SK-N-SH (cell line): ENCODE measurements around the gene APPL1. TPM values are rescaled to one million over a fixed set of nuclear protein-coding genes. Genes with fewer than 3 reads are reported as not detected.

Experiments
- CTCF ChIA-PET: fragments of 300-600, 350-600 bp; formaldehyde crosslinking; extraction: SDS; loops from one replicate; lab custom pipeline; 2021; lab: Yijun Ruan, JAX
- POLR2A ChIA-PET: fragments of 350-600 bp; sonication (Branson Sonifier 250); formaldehyde crosslinking; extraction: SDS; loops from one replicate; lab custom pipeline; 2020; ENCODE audit warnings: antibody characterized with exemption, inconsistent platforms; lab: Yijun Ruan, JAX
- DNase-seq: peaks from one replicate; pipeline ENCODE4 v3.0.0; 2012
- H2AFZ ChIP-seq: fragments of 200-600 bp; sonication (generic); 2 replicates; pipeline ENCODE4 v1.8.1; 2016; ENCODE audit warnings: antibody characterized with exemption, mild to moderate bottlenecking, low read depth
- H3F3A ChIP-seq: fragments of 200-600 bp; sonication (generic); replicated peaks from 2 replicates; pipeline ENCODE3; 2016; ENCODE audit warnings: antibody characterized with exemption, mild to moderate bottlenecking; ENCODE audit not compliant: insufficient read depth
- H3K27ac ChIP-seq, 2 experiments: fragments of 200-500 bp in 1 of 2; fragments of 200-600 bp in 1 of 2; sonication (Bioruptor generic) in 1 of 2; sonication (generic), shearing (Covaris generic) in 1 of 2; 2 replicates each; pipeline versions ENCODE4 v1.5.1 to v1.6.1; 2014 to 2016; ENCODE audit warnings: low read depth in 2 of 2, inconsistent platforms in 1 of 2, low read length in 1 of 2, mild to moderate bottlenecking in 1 of 2, mixed read lengths in 1 of 2
- H3K27me3 ChIP-seq: fragments of 200-600 bp; sonication (generic), shearing (Covaris generic); 2 replicates; pipeline ENCODE4 v1.6.1; 2016; ENCODE audit warnings: mixed run types; ENCODE audit not compliant: insufficient read depth
- H3K36me3 ChIP-seq, 2 experiments: fragments of 200-500 bp in 1 of 2; fragments of 200-600 bp in 1 of 2; sonication (Bioruptor generic) in 1 of 2; sonication (generic) in 1 of 2; replicated peaks in 1 of 2; 2 replicates each; pipeline versions ENCODE3 to v1.5.1; 2014 to 2016; ENCODE audit warnings: low read length in 1 of 2, mild to moderate bottlenecking in 1 of 2; ENCODE audit not compliant: insufficient read depth in 2 of 2, control insufficient read depth in 1 of 2
- H3K4me1 ChIP-seq, 2 experiments: fragments of 200-500 bp in 1 of 2; fragments of 200-600 bp in 1 of 2; sonication (Bioruptor generic) in 1 of 2; sonication (generic), shearing (Covaris generic) in 1 of 2; 2 replicates each; pipeline versions ENCODE4 v1.5.1 to v1.6.1; 2014 to 2016; ENCODE audit warnings: low read depth in 1 of 2, low read length in 1 of 2, mixed run types in 1 of 2; ENCODE audit not compliant: insufficient read depth in 2 of 2, control insufficient read depth in 1 of 2
- H3K4me2 ChIP-seq: fragments of 200-600 bp; sonication (generic), shearing (Covaris generic); 2 replicates; pipeline ENCODE4 v1.6.1; 2017; ENCODE audit warnings: mixed run types
- H3K4me3 ChIP-seq, 2 experiments: fragments of 200-500 bp in 1 of 2; fragments of 200-600 bp in 1 of 2; sonication (Bioruptor generic) in 1 of 2; sonication (generic), shearing (Covaris generic) in 1 of 2; 2 replicates each; pipeline versions ENCODE4 v1.5.1 to v1.8.1; 2014 to 2016; ENCODE audit warnings: low read depth in 2 of 2, inconsistent platforms in 1 of 2, low read length in 1 of 2, mild to moderate bottlenecking in 1 of 2, mixed read lengths in 1 of 2, moderate library complexity in 1 of 2
- H3K79me2 ChIP-seq: fragments of 200-600 bp; sonication (generic); 2 replicates; pipeline ENCODE4 v1.8.1; 2017; ENCODE audit warnings: mild to moderate bottlenecking; ENCODE audit not compliant: insufficient read depth
- H3K9ac ChIP-seq: fragments of 200-600 bp; sonication (generic); 2 replicates; pipeline ENCODE4 v1.6.1; 2017; ENCODE audit warnings: mixed run types
- H3K9me2 ChIP-seq: fragments of 200-600 bp; sonication (generic); 2 replicates; pipeline ENCODE4 v1.6.1; 2017; ENCODE audit warnings: mixed run types
- H3K9me3 ChIP-seq: fragments of 200-600 bp; sonication (generic); 2 replicates; pipeline ENCODE4 v1.6.1; 2017; ENCODE audit warnings: mixed run types, mild to moderate bottlenecking, moderate library complexity
- H4K20me1 ChIP-seq: fragments of 200-600 bp; sonication (generic); 2 replicates; pipeline ENCODE4 v1.6.1; 2017; ENCODE audit warnings: mild to moderate bottlenecking, mixed run types; ENCODE audit not compliant: insufficient read depth
- ELF1 ChIP-seq: IDR thresholded peaks from 2 replicates; pipeline ENCODE4 v1.4.0; 2012
- FOXM1 ChIP-seq: IDR thresholded peaks from 2 replicates; pipeline ENCODE4 v1.4.0; 2012; ENCODE audit warnings: low read depth, mild to moderate bottlenecking
- GABPA ChIP-seq: IDR thresholded peaks from 2 replicates; pipeline ENCODE4 v1.4.0; 2012; ENCODE audit warnings: low read depth, mild to moderate bottlenecking
- GATA2 ChIP-seq: sonication (generic); formaldehyde crosslinking; IDR thresholded peaks from 2 replicates; pipeline ENCODE4 v1.5.0; 2020; ENCODE audit warnings: mild to moderate bottlenecking, missing genetic modification reagents
- MEF2A ChIP-seq: IDR thresholded peaks from 2 replicates; pipeline ENCODE4 v1.4.0; 2012; ENCODE audit warnings: low read depth, borderline replicate concordance
- MXI1 ChIP-seq: IDR thresholded peaks from 2 replicates; pipeline ENCODE4 v1.6.1; 2012; ENCODE audit warnings: mild to moderate bottlenecking, low read depth, low read length, improper control_type of control experiment
- NFIC ChIP-seq: IDR thresholded peaks from 2 replicates; pipeline ENCODE4 v1.4.0; 2012; ENCODE audit warnings: borderline replicate concordance
- NRF1 ChIP-seq: IDR thresholded peaks from 2 replicates; pipeline ENCODE4 v1.6.1; 2012; ENCODE audit warnings: low read depth, mild to moderate bottlenecking, low read length
- POLR2AphosphoS5 ChIP-seq: IDR thresholded peaks from 2 replicates; pipeline ENCODE4 v1.6.1; 2012; ENCODE audit warnings: low read depth, low read length
- RAD21 ChIP-seq: IDR thresholded peaks from 2 replicates; pipeline ENCODE4 v1.6.1; 2012; ENCODE audit warnings: mild to moderate bottlenecking, low read length
- RCOR1 ChIP-seq: fragments of 150-350 bp; IDR thresholded peaks from 2 replicates; pipeline ENCODE4 v1.6.1; 2017; ENCODE audit warnings: antibody characterized with exemption, low read length
- RFX5 ChIP-seq: IDR thresholded peaks from 2 replicates; pipeline ENCODE4 v1.6.1; 2012; ENCODE audit warnings: mild to moderate bottlenecking, improper control_type of control experiment, low read length
- RXRA ChIP-seq: IDR thresholded peaks from 2 replicates; pipeline ENCODE4 v1.4.0; 2012; ENCODE audit warnings: low read depth, mild to moderate bottlenecking, borderline replicate concordance
- SIN3A ChIP-seq: IDR thresholded peaks from 2 replicates; pipeline ENCODE4 v1.6.1; 2012; ENCODE audit warnings: low read depth, mild to moderate bottlenecking, low read length, moderate library complexity, borderline replicate concordance
- TAF1 ChIP-seq: IDR thresholded peaks from 2 replicates; pipeline ENCODE4 v1.6.1; 2012; ENCODE audit warnings: low read depth, mild to moderate bottlenecking, low read length, moderate library complexity, borderline replicate concordance
- YY1 ChIP-seq: IDR thresholded peaks from 2 replicates; pipeline ENCODE4 v1.4.0; 2012; ENCODE audit warnings: low read depth, mild to moderate bottlenecking
- WGBS: methylation state at CpG from one replicate; pipeline ENCODE4 v1.1.6; 2017; ENCODE audit warnings: low lambda C conversion rate; 5-methylcytosine and 5-hydroxymethylcytosine counted together
- polyA plus RNA-seq, 3 experiments: library from polyadenylated mRNA; depleted of rRNA; stranded (reverse); fragments of >200 nt; gene quantifications; 2 replicates each; pipeline ENCODE4 v1.2.3, GENCODE V29; 2012
- TF ChIP-seq, protein P1 (sequence below): fragments of 150-350 bp; IDR thresholded peaks from 2 replicates; pipeline ENCODE4 v1.6.1; 2016; ENCODE audit warnings: mild to moderate bottlenecking, low read depth, low read length
- TF ChIP-seq, protein P2 (sequence below): IDR thresholded peaks from 2 replicates; pipeline ENCODE4 v1.4.0; 2012; ENCODE audit warnings: low read depth, borderline replicate concordance
- TF ChIP-seq, protein P3 (sequence below): IDR thresholded peaks from 2 replicates; pipeline ENCODE4 v1.4.0; 2012; ENCODE audit warnings: low read depth, borderline replicate concordance
- TF ChIP-seq, protein P4 (sequence below): fragments of 200-600 bp; sonication (generic); IDR thresholded peaks from 2 replicates; pipeline ENCODE4 v1.6.1; 2017; ENCODE audit warnings: antibody characterized with exemption, mild to moderate bottlenecking, moderate library complexity
- TF ChIP-seq, protein P5 (sequence below): IDR thresholded peaks from 2 replicates; pipeline ENCODE4; 2012
- TF ChIP-seq, protein P6 (sequence below): IDR thresholded peaks from 2 replicates; pipeline ENCODE4 v1.4.0; 2012; ENCODE audit warnings: low read depth

APPL1 gene, protein sequence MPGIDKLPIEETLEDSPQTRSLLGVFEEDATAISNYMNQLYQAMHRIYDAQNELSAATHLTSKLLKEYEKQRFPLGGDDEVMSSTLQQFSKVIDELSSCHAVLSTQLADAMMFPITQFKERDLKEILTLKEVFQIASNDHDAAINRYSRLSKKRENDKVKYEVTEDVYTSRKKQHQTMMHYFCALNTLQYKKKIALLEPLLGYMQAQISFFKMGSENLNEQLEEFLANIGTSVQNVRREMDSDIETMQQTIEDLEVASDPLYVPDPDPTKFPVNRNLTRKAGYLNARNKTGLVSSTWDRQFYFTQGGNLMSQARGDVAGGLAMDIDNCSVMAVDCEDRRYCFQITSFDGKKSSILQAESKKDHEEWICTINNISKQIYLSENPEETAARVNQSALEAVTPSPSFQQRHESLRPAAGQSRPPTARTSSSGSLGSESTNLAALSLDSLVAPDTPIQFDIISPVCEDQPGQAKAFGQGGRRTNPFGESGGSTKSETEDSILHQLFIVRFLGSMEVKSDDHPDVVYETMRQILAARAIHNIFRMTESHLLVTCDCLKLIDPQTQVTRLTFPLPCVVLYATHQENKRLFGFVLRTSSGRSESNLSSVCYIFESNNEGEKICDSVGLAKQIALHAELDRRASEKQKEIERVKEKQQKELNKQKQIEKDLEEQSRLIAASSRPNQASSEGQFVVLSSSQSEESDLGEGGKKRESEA
- polyA plus RNA-seq (2012; rRNA removed), result 6.9 and 9.9 TPM in 2 replicates
- 10.2 and 10.3 TPM in 2 replicates for polyA plus RNA-seq (2012; cell fraction: cytosol; rRNA removed)
- polyA plus RNA-seq (2012; cell fraction: nucleus; rRNA removed), result 4.4 and 10.0 TPM in 2 replicates

DNA sequence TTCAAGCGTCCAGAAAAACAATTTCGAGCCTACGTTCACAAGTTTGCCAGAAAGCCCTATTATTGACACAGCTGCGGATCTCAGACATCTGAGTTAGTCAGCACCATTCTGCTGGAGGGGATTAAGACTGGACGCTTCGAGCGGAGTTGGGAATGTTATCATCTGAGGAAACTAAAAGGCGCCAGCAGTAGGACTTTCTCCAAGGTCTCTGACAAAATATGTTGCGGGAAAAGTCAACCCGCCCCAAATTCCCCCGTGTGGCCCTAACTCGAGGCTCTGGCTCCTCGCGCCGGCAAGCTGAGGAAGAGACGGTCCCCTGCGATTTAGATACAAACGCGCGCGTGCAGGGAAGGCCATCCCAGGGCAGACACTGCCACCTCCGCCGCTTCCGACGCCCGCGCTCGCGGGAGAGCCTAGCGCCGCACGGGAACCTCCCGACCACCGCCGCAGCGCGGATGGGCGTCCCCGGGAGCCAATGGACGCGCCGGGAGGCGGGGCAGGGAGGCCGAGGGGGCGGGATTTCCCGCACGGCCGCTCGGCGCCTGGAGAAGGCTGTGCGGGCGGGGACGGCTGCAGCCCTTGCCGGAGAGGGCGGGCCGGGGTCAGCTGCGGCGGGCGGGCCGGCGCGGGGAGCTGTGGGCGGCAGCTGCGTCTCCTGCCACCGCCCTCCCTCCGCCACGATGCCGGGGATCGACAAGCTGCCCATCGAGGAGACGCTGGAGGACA lies at the start of gene APPL1:
APPL1 (plus strand) TSS at position 526 of the 726 bp plus-strand sequence; CDS start at position 681, 155 bp downstream.
- POLR2A ChIA-PET, result interaction anchor here (0.5 to 1.4 kb wide), 7 partner anchors 10 to 491 kb away, joined by 3 to 5 read pairs (median 3); partner anchors contain the start of gene PDE12
- TF ChIP-seq, protein P1, sequence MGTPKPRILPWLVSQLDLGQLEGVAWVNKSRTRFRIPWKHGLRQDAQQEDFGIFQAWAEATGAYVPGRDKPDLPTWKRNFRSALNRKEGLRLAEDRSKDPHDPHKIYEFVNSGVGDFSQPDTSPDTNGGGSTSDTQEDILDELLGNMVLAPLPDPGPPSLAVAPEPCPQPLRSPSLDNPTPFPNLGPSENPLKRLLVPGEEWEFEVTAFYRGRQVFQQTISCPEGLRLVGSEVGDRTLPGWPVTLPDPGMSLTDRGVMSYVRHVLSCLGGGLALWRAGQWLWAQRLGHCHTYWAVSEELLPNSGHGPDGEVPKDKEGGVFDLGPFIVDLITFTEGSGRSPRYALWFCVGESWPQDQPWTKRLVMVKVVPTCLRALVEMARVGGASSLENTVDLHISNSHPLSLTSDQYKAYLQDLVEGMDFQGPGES, result peak; percentile 39; the same call in 1 of the 2 replicates
- TF ChIP-seq RXRA (peak; percentile 52; the same call in 1 of the 2 replicates), FOXM1 (no peak), GABPA (peak; percentile 70), MXI1 (no peak; the same call in 1 of the 2 replicates), RFX5 (no peak), MEF2A (no peak), RCOR1 (no peak), SIN3A (no peak; the same call in 1 of the 2 replicates), YY1 (no peak), RAD21 (no peak), NRF1 (peak; percentile 22; the same call in 1 of the 2 replicates), POLR2AphosphoS5 (peak; percentile 84), TAF1 (peak; percentile 71; the same call in 1 of the 2 replicates), GATA2 (CRISPR knock-in tag) (peak; percentile 11; the same call in 1 of the 2 replicates), ELF1 (peak; percentile 8; the same call in 1 of the 2 replicates), NFIC (no peak)
- TF ChIP-seq, protein P2, sequence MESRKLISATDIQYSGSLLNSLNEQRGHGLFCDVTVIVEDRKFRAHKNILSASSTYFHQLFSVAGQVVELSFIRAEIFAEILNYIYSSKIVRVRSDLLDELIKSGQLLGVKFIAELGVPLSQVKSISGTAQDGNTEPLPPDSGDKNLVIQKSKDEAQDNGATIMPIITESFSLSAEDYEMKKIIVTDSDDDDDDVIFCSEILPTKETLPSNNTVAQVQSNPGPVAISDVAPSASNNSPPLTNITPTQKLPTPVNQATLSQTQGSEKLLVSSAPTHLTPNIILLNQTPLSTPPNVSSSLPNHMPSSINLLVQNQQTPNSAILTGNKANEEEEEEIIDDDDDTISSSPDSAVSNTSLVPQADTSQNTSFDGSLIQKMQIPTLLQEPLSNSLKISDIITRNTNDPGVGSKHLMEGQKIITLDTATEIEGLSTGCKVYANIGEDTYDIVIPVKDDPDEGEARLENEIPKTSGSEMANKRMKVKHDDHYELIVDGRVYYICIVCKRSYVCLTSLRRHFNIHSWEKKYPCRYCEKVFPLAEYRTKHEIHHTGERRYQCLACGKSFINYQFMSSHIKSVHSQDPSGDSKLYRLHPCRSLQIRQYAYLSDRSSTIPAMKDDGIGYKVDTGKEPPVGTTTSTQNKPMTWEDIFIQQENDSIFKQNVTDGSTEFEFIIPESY, result peak; percentile 79; the same call in 1 of the 2 replicates
- TF ChIP-seq, protein P3, sequence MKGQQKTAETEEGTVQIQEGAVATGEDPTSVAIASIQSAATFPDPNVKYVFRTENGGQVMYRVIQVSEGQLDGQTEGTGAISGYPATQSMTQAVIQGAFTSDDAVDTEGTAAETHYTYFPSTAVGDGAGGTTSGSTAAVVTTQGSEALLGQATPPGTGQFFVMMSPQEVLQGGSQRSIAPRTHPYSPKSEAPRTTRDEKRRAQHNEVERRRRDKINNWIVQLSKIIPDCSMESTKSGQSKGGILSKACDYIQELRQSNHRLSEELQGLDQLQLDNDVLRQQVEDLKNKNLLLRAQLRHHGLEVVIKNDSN, result no peak
- TF ChIP-seq, protein P4, sequence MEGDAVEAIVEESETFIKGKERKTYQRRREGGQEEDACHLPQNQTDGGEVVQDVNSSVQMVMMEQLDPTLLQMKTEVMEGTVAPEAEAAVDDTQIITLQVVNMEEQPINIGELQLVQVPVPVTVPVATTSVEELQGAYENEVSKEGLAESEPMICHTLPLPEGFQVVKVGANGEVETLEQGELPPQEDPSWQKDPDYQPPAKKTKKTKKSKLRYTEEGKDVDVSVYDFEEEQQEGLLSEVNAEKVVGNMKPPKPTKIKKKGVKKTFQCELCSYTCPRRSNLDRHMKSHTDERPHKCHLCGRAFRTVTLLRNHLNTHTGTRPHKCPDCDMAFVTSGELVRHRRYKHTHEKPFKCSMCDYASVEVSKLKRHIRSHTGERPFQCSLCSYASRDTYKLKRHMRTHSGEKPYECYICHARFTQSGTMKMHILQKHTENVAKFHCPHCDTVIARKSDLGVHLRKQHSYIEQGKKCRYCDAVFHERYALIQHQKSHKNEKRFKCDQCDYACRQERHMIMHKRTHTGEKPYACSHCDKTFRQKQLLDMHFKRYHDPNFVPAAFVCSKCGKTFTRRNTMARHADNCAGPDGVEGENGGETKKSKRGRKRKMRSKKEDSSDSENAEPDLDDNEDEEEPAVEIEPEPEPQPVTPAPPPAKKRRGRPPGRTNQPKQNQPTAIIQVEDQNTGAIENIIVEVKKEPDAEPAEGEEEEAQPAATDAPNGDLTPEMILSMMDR, result no peak
- TF ChIP-seq, protein P5, sequence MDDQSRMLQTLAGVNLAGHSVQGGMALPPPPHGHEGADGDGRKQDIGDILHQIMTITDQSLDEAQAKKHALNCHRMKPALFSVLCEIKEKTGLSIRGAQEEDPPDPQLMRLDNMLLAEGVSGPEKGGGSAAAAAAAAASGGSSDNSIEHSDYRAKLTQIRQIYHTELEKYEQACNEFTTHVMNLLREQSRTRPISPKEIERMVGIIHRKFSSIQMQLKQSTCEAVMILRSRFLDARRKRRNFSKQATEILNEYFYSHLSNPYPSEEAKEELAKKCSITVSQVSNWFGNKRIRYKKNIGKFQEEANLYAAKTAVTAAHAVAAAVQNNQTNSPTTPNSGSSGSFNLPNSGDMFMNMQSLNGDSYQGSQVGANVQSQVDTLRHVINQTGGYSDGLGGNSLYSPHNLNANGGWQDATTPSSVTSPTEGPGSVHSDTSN, result peak; percentile 99
- TF ChIP-seq, protein P6, sequence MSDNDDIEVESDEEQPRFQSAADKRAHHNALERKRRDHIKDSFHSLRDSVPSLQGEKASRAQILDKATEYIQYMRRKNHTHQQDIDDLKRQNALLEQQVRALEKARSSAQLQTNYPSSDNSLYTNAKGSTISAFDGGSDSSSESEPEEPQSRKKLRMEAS, result peak; percentile 78

More for the DNA sequence above, at the start of gene APPL1:
- peak within 1 kb of the TSS; percentile 74 to 92 for H3K27ac ChIP-seq
- H3K9ac ChIP-seq, result peak within 1 kb of the TSS; percentile 73
- H3K36me3 ChIP-seq, result no peaks in the 10 kb centered on the region
- DNase-seq, result peak; percentile 100
- no peaks in the 10 kb centered on the region for H3K9me2 ChIP-seq
- H2AFZ ChIP-seq, result peak within 1 kb of the TSS; percentile 95
- peaks cover 0 to 12% of the 10 kb centered on the region in 2 experiments; a peak in 2 of 4 replicates for H3K4me1 ChIP-seq
- H3K4me3 ChIP-seq, result peak within 1 kb of the TSS; percentile 82 to 83
- peaks cover 27% of the 10 kb centered on the region for H4K20me1 ChIP-seq
- H3K4me2 ChIP-seq, result peak within 1 kb of the TSS; percentile 81
- H3K9me3 ChIP-seq, result no peaks in the 10 kb centered on the region
- H3K79me2 ChIP-seq, result peaks cover 46% of the 10 kb centered on the region
- CTCF ChIA-PET, result interaction anchor here (0.6 to 3.0 kb wide), 10 partner anchors 31 to 523 kb away, joined by 3 to 16 read pairs (median 4); no protein-coding TSS in a partner anchor
- 4% methylated on average over 33 of the region's 71 CpGs for WGBS
- H3F3A ChIP-seq, result peaks cover 15% of the 10 kb centered on the region
- no peaks in the 10 kb centered on the region for H3K27me3 ChIP-seq
